LHCN-M2 (cell line): ENCODE data around the gene ARHGEF4. TPM values are rescaled to one million over a fixed set of nuclear protein-coding genes. Genes with fewer than 3 reads are reported as not detected.

ENCODE experiments used
- DNase-seq: peaks from one replicate; pipeline ENCODE4 v3.0.0-alpha.2; 2012; ENCODE audit warnings: low read depth
- total RNA-seq: library from RNA; depleted of rRNA; stranded (reverse); fragments of >200 nt; gene quantifications from 2 replicates; pipeline ENCODE4 v1.2.3, GENCODE V29; 2014

Gene ARHGEF4
- total RNA-seq, 1 experiment from 2014 or later = 0.23 TPM

DNA sequence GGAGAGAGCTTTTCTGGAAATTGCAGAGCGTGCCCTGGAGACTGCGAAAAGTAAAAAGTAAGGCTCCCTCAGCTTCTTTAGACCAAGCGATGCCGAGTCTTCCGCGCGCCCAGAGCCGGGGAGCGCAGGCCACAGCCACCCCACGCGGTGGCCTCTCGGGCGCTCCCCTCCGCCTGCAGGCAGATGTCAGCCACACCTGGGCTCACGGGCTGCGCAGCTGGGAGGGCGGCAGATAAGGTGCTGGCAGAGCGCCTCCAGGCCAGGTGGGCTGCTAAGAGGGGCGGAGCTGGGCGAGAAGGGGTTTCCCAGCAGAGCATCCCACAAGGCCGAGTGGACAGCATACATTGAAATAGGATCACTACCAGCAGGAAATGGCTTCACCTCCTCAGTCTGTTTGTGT, 81.7 kb downstream of the ARHGEF4 start:
- no peak for DNase-seq

DNA sequence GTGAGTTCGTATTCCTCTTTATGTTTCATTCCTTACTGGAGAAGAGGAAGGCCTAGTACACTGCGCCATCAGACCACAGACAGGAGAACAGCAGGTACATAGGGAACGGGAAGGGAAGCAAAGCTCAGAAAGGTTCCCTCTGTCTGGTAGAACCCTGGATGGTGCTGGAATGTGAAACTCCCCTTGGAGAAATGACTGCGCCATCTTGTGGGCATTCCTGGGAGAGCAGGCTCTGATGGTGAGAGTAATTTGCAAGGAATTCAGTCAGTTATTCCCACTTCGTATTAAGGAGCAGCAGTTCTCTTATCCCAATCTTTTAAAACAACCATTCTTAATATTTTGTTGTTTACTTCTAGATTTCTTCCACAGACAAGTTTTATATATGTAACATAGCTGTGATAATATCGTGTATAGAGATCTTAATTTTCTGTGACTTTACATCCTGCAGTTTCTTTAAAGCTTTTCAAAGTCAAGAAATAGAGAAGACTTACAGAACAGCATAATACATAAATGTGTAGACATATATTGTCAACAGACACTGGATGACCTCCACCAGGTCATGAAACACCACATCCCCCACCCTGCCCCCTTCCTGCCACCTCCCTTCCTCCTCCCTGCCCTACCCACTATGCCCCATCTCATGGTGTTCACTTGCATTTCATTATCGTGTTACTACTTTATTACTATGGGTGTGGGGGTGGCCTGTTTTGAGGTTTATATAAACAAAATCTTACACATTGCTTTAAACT, 83.9 kb downstream of the ARHGEF4 start:
- DNase-seq = peak; percentile 35

DNA sequence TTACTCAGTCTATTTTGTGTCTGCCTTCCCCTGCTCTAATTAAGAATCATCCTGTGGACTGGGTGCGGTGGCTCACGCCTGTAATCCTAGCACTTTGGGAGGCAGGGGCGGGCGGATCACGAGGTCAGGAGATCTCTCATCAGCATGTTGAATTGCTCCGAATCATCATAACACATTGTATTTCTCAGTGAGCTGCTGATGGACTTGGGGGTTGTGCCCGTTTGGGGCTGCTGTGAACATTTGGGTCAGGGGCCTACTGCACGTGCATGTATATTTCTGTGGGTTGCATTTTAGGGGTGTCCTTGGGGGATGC, 84.4 kb downstream of the ARHGEF4 start:
- DNase-seq = no peak

DNA sequence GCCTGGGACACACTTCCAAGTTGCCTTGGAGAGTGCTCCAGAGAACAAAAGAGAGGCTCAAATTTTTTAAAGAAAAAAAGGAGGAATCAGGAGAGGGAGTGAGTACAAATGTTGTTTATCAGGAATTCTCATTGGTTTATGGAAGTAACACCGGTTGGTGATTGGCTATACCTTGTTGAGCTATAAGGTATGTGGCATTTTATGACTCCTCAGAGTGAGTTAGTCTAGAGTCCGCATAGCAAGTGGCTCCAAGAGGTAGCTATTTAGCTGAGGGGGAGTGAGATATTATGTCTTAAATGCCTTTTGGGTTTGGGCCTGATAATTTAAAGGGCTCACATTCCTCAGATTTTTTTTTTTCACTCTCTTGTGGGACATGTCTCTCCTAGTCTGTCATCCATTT, 85.7 kb downstream of the ARHGEF4 start:
- no peak for DNase-seq

DNA sequence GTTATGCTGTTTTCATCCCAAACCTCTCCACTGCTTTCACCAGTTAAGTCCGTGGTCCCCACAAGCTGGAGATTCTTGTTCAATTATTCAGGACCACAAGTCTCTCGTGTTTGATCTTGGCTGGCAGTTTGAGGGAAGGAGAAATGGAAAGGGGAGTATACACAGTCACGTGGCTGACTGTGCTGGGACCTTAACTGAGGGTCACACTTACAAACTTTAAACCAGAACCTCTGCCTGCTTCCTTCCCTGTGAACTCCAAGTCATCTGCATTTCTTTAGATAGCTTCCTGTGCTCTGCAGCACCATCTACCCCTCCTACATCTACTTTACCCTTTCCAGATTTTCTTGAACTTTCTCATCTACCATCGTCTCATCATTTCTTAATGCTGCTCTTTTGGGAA, 91.7 kb downstream of the ARHGEF4 start:
- no peak for DNase-seq

DNA sequence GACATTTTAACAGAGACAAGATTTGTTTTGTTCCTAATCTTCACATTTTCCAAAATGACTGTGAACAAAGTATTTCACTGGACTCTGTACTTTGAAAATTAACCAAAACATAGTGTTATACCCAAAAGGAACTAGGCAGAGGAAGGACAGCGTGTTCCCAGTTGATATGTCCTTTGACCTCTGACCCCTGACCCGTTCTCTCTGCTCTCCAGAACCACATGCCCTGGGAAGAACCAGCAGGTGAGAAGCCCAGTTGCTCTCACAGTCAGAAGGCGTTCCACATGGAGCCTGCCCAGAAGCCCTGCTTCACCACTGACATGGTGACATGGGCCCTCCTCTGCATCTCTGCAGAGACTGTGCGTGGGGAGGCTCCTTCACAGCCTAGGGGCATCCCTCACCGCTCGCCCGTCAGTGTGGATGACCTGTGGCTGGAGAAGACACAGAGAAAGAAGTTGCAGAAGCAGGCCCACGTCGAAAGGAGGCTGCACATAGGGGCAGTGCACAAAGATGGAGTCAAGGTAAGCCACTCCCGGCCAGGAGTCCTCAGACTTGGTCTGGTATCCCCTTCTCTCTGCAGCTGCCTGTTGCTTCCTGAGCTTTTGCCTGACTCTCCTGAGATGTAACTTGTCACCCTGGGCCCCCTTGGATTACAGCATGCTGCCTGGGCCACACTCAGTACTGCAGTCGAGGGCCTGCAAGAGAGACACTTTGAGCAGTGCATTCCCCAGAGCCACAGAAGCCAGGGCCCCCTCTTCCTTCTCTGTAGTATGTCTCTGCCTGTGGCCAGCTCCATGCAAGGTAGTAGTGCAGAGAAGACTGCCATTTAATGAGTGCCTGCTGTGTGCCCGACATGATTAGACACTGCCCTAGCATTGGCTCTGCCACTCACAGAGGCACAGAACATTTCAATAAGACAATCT, 94.3 kb downstream of the ARHGEF4 start:
- no peak for DNase-seq

DNA sequence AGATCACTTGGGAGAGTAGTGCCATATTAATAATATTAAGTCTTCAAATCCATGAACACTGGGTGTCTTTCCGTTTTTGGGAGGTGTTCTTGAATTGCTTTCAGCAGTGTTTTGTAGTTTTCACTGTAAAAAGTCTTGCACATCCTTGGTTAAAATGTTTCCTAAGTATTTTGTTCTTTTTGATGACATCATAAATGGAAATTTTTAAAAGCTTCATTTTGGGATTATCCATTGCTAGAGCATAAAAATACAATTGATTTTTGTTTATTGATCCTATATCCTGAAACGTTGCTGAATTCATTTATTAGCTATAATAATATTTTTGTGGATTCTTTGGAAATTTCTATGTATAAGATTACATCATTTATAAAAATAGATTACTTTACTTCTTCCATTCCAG, 96.8 kb downstream of the ARHGEF4 start:
- DNase-seq = no peak

DNA sequence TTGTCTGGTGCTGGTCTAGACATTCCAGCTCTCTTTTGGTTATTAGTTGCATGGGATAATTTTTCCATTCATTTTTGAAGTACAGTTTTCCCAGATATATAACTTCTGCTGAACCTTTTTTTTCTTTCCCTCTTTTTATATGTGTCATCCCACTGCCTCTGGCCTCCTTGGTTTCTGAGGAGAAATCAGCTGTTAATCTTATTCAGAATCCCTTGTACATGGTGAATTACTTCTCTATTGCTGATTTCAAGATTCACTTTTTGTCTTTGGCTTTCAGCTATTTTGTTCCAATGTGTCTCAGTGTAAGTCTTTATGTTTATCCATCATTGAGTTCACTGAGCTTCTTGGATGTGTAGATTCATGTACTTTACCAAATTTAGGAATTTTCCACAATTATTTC, 99.7 kb downstream of the ARHGEF4 start:
- DNase-seq = no peak

DNA sequence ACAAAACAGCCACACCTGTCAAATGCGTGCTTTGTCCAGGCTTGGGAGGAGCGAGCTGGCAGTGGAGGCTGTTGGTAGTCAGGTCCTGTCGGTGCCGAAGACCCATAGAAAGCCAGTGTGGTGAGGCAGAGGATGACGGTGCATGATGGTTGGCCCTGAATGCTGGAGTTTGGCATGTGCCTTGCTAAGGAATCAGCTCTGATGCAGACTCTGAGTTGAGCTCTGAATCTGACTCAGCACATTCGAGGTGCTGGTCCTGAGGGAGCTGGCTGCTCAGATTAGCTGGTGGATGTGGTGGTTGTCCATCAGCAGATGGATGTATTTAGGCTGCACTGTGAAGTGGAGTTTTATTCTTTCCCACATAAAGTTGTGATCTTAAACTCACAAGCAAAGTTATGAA, 111.3 kb downstream of the ARHGEF4 start:
- DNase-seq = no peak

DNA sequence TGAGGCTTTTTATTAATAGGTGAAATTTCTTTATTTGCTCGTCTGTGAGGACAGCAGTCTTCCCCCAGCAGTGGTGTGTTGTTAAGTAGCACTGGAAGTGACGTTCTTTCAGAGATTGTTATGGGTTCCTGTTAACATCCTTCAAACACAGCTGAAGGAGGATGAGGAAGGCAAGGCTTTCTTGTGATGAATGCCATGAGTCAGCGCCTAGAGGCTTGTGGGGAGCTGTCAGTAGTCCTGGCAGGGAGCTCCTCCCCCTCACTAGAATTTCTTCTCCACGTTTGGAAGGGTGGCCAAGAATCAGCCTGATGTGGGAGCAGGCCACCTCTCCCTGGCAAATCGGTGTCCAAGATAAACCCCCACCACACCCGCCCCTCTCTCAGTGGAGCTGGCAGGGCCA, 113.2 kb downstream of the ARHGEF4 start:
- DNase-seq = no peak

DNA sequence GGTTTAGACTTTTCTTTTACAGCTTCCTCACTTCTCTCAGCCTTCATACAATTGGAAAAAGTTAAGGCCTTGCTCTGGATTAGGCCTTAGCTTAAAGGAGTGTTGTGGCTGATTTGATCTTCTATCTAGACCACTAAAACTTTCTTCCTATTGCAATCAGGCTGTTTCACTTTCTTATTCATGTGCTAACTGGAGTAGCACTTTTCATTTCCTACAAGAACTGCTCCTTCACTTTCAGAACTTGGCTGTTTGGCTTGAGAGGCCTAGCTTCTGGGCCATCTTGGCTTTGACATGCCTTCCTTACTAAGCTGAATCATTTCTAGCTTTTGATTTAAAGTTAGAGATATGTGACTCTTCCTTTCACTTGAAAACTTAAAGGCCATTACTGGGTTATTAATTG, 114.3 kb downstream of the ARHGEF4 start:
- DNase-seq = no peak

DNA sequence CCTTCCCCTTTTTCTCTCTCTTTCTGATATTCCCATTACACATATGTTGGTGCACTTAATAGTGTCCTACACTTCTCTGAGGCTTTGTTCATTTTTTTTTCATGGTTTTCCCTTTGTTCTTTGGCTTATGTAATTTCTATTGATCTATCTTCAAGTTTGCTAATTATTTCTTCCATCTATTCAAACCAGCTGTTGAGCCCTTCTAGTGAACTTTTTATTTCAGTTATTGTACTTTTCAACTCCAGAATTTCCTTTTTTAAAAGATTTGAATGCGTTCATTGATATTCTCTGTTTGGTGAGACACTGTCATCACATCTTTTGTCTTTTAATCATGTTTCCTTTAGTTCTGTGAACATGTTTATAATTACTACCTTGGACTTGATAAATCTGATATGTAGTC, 118.2 kb downstream of the ARHGEF4 start:
- no peak for DNase-seq

DNA sequence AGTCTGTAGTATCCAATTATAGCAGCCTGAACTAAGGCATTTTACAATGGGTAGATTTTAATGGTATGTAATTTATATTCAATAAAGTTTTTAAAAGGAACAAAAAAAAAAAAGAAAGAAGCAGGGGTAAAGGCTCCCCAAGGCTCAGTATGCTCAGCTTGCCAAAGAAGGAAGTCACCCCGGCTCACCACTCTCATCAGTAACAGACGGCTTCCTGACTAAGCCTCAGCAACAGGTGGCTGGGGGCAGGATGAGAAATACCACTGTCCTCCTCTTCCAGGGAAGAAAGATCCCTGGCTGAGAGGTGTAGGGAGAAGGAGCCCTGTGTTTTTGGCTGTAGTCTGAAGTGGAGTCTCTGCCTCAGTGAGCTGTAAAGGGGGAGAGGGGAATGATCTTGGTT, 121.2 kb downstream of the ARHGEF4 start:
- no peak for DNase-seq

DNA sequence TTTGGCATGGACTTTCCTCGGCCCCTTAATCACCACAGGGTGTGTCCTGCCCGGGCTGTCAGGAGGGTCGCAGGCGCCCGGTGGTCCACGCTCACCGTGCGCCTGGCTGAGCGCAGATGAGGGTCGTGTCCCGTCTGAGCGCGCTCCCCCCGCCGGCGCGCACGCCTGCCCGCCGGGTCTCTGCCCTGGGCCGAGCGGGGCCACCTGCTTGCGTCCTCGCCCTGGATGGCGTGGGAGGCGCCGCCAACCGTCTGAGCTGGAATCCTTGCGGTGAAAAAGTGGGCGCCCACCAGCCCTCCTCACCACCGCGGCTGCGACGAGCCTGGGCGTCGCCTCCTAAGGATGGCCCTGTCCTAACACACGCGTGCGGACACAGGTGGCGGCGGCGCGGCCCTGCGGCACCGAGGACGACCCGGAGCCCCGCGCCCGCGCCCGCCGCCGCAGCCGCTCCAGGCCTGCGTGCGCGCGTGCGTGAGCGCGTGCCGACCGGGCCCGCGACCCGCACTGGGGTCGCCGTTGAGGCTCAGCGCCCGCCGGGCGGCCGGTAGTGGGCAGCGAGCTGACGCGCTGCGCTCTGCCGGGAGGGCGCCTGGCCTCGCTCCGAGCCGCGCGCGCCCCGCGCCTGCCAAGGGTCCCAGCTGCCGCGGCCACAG, 126.6 kb downstream of the ARHGEF4 start:
- DNase-seq = no peak

DNA sequence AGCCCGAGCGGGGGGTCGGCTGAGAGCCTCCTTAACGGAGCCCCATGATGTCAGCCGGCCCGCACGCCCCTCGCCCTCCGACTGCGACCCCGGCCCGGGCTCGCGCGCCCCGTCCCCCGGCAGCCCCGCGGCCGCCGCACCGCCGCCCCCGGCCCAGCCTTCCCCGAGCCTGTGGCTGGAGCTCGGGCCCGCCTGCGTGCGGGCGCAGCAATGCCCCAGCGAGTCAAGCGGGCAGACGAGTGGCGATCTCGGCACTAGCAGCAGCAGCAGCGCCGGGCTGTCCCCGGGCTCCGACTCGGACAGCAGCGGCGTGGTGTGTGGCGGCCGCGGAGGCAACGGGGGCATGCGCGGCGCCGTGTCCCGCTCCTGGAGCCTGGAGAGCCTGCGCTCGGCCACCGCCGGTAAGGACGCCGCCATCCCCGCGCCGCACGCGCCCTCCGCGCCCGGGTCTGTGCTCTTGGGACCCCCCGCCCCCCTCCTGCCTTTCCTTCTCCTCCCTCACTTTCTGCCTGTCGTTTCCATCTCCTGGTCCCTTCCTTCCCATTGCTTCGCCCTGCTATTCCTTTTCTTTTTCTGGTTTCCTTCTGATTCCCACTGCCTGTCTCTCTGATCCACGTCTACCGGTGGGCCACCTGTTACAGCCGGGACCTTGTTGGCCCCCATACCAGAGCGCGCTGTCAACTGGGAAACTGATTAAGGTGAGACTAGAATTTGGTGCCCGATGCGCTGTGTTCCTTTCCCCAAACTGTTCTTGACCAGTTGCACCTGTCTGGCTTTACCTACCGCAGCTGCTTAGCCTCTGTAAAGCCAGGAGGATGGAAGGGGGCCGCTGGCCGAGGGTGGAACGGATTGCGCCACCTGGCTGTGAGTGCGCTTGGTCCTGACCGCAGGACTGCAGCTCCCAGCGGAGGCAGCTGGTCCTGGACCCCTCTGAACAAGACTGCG, 127.4 kb downstream of the ARHGEF4 start:
- DNase-seq = no peak

DNA sequence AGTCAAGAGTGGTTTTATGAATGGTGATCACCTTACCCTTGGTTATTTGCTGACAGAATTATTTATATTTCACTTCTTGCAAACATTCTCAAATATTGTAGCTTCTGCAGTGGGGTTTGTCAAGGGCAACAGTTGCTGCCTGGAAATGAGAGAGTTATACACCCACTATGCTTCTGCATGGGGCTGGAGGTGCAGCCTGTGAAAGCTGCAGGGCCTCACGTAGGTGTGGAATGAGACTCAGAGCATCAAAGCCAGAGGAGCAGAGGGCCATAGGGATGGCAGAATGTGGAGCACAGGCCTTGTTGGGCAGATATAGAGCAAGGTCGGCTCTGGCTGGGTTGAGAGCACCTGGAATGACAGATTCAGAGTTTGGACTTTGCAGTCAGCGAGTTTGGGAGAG, 128.2 kb downstream of the ARHGEF4 start:
- DNase-seq = no peak

DNA sequence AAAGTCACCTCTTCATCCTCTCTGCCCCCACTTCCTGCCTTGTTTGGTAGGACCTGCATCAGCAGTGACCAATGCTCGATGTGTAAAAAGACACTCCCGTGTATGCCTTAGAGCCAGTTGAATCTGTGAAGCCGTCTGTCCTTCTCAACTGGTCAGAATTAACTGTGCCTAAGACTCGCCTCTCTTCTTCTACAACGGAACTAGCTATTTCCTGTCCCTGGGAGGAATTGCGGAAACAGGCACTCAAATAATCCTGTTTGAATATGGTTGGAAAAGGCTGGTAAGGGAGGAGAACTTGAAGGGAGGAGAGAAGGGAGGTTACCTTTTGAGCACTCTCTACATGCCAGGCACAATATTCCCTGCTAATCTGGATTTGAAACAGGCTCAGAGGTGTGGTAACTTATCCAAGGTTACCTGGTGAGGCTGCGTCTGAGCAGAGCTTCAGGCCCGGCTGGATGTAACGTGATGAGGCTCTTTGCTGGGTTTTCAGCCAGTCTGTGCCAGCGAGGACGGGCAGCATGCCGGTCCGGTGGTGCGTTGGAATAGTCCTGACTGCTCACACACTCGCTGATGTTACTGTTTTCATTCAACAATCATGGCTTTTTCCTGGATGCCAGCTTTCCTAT, 129.5 kb downstream of the ARHGEF4 start:
- no peak for DNase-seq

DNA sequence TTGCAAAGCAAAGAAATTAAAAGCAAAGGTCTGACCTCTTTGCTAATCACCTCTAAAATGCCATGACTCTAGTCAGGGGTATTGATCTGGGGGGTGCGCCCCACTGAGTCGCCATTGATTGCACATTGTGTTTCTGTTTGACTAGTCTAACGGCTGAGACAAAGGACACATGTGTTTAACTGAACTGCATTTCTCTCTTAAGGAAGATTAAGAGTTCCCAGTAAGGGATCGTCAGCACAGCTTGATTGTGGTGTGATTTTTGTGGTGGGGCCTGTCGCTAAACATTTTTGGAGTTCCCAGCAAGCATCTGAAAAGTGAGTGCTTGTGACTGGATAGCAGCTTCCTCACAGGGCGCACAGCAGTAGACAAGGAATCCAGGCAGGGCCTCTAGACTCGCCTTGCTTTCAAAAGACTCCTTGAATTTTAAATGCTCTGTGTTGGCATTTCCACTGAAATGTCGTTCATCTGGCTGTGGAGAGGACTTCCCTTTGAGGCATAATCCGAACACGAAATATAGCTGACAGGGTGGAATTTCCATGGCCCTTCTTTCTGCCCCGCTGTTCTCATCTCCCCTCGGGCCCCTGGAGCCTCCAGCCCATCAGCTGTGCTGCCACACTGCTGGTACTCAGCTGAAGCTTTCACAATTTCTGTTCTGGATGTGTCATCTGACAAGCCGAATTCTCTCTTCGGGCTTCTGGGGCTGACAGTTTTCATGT, 130.2 kb downstream of the ARHGEF4 start:
- DNase-seq = no peak

DNA sequence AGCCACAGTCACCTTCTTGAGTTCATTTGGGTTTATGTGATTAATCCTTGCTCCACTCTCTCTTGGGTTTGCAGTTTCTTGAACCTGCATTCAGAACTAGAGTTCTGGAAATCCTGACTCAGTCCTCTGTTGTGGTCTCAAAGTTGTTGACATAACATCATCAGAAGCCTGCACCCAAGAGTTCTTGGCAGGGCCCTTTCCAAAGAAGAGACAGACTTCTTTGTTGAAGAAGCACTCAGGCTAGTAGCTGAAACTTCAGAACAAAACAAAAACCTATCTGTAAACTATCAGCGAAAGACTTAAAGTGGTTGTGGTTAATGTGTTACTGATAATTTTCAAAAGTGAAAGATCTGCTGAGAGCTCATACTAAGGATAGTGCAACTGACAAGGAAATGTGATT, 135.7 kb downstream of the ARHGEF4 start:
- DNase-seq = no peak

DNA sequence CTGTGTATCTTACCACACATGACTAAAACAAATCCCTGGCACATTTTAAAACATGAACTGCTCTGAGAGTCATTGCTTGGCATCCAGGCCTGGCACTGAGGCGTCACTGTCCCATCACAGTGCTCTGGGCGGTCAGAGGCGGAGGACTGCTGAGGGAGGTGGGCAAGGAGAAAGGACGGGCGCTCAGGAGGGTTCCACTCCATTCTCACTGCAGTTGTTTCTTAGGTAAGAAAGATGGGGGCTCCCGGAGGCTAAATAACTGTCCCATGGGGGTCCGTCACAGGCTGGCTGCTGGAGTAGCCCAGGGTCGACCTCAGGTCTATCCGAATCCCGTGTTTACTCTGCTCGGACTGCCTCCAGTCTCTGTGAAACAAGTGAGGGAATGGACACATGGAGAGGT, 139.0 kb downstream of the ARHGEF4 start:
- no peak for DNase-seq
